DOHH2 (cell line): ENCODE data around the gene ZNF532.
A peak's percentile ranks its signal among the peaks of the same experiment; 100 is the strongest.

Experiments used
- H3F3A ChIP-seq: fragments of 200-600 bp; sonication (generic), shearing (Covaris generic); 2 replicates; pipeline ENCODE4 v1.6.0; 2016; ENCODE audit warnings: antibody characterized with exemption, mild to moderate bottlenecking; ENCODE audit not compliant: control insufficient read depth, insufficient read depth
- H3K27ac ChIP-seq: fragments of 200-600 bp; sonication (generic); 2 replicates; pipeline ENCODE4 v1.5.1; 2014; ENCODE audit warnings: low read depth, mild to moderate bottlenecking, low read length, moderate library complexity
- H3K27me3 ChIP-seq: fragments of 200-600 bp; sonication (generic); 2 replicates; pipeline ENCODE4 v1.6.1; 2014; ENCODE audit warnings: mild to moderate bottlenecking, low read length, mixed read lengths; ENCODE audit not compliant: control insufficient read depth
- H3K36me3 ChIP-seq: fragments of 200-600 bp; sonication (generic); 2 replicates; pipeline ENCODE4 v1.6.1; 2014; ENCODE audit warnings: mild to moderate bottlenecking, low read length, moderate library complexity, mixed read lengths; ENCODE audit not compliant: control insufficient read depth
- H3K4me1 ChIP-seq: fragments of 200-600 bp; sonication (generic); 2 replicates; pipeline ENCODE4 v1.6.1; 2014; ENCODE audit warnings: mild to moderate bottlenecking, low read length, mixed read lengths; ENCODE audit not compliant: control insufficient read depth
- H3K4me2 ChIP-seq: fragments of 200-600 bp; sonication (generic); 2 replicates; pipeline ENCODE4 v1.6.0; 2014; ENCODE audit warnings: mild to moderate bottlenecking, low read length, moderate library complexity
- H3K4me3 ChIP-seq: fragments of 200-600 bp; sonication (generic); 2 replicates; pipeline ENCODE4 v1.5.1; 2014; ENCODE audit warnings: mild to moderate bottlenecking, low read length, mixed read lengths
- H3K79me2 ChIP-seq: fragments of 200-600 bp; sonication (generic); 2 replicates; pipeline ENCODE4 v1.6.1; 2014; ENCODE audit warnings: mild to moderate bottlenecking, low read length, mixed read lengths; ENCODE audit not compliant: control insufficient read depth
- H3K9me2 ChIP-seq: fragments of 200-600 bp; sonication (generic); replicated peaks from 2 replicates; pipeline ENCODE4 v1.6.1; 2014; ENCODE audit warnings: mild to moderate bottlenecking, low read length, mixed read lengths; ENCODE audit not compliant: control insufficient read depth
- H3K9me3 ChIP-seq: fragments of 200-600 bp; sonication (generic); 2 replicates; pipeline ENCODE4 v1.6.1; 2014; ENCODE audit warnings: antibody characterized with exemption, low read length, mixed read lengths; ENCODE audit not compliant: control insufficient read depth, insufficient read depth
- H4K20me1 ChIP-seq: fragments of 200-600 bp; sonication (generic); 2 replicates; pipeline ENCODE4 v1.6.0; 2014; ENCODE audit warnings: low read depth, mild to moderate bottlenecking, antibody characterized with exemption, low read length, moderate library complexity; ENCODE audit not compliant: control insufficient read depth, insufficient read depth
- EZH2phosphoT487 ChIP-seq: fragments of 200-600 bp; sonication (generic); IDR thresholded peaks from 2 replicates; pipeline ENCODE4 v1.6.1; 2017; ENCODE audit warnings: borderline replicate concordance, mild to moderate bottlenecking, antibody characterized with exemption, low read length, moderate library complexity, mixed read lengths
- TF ChIP-seq, protein P1 (sequence below): fragments of 200-600 bp; sonication (generic); IDR thresholded peaks from one replicate; pipeline ENCODE4 v1.5.1; 2014; ENCODE audit warnings: antibody characterized with exemption, mild to moderate bottlenecking, low read depth, low read length; ENCODE audit not compliant: poor library complexity, severe bottlenecking

Gene ZNF532

DNA sequence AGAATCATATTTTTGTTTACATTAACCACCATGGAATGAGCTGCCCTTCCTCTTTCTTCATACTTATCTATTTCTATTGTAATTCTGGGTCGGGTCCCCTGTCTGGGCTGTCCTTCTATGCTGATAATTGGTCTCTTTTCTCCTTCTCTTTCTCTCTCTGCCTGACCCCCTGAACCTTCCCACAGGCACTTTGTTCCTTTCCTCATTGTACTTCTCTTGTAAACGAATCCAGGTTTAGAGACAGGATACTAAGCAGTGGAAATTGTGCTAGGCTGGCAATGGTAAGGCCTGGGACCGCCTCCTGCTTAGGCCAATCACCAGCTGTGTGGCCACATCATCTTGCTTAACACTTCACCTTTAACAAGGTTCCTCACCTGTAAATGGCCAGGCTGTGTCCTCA lies 137.0 kb downstream of the ZNF532 start:
- no peaks in the 10 kb centered on the region for H3K27me3 ChIP-seq

DNA sequence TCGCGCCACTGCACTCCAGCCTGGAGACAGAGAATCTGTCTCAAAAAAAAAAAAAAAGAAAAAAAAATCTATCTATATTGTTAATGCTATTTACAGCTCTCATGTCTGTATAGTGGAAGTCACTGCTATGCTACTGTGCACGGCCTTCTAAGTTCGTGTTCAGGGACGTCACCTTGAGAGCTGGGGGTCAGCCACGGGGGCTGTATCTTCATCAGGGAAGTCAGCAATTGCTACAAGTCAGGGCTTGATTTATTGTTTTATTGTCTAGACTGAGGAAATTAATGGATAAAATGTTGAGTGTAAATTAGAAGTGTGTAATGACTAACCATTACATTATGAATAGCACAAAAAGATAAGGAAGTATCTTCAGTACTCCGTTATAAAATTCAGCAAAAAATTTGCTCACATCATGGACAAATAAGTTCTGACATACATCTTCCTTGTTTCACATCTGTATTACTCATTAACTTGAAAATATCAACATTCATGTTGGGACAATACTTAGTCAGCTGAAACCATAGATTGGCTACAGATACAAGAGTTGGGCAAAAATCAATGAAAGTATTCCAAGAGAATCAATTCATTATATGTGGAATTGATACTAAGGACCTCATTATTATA lies 138.4 kb downstream of the ZNF532 start:
- Histone ChIP-seq H3K79me2 (no peaks in the 10 kb centered on the region), H3F3A (no peaks in the 10 kb centered on the region; the same call in 1 of the 2 replicates), H3K4me2 (no peak overlapping the region), H3K36me3 (no peaks in the 10 kb centered on the region), H3K9me3 (no peaks in the 10 kb centered on the region), H3K4me1 (peaks cover 42% of the 10 kb centered on the region), H3K27ac (no peak overlapping the region), H3K27me3 (no peaks in the 10 kb centered on the region), H3K9me2 (no peaks in the 10 kb centered on the region), H4K20me1 (no peaks in the 10 kb centered on the region), H3K4me3 (no peak overlapping the region)
- TF ChIP-seq EZH2phosphoT487 = no peak
- TF ChIP-seq, protein P1, sequence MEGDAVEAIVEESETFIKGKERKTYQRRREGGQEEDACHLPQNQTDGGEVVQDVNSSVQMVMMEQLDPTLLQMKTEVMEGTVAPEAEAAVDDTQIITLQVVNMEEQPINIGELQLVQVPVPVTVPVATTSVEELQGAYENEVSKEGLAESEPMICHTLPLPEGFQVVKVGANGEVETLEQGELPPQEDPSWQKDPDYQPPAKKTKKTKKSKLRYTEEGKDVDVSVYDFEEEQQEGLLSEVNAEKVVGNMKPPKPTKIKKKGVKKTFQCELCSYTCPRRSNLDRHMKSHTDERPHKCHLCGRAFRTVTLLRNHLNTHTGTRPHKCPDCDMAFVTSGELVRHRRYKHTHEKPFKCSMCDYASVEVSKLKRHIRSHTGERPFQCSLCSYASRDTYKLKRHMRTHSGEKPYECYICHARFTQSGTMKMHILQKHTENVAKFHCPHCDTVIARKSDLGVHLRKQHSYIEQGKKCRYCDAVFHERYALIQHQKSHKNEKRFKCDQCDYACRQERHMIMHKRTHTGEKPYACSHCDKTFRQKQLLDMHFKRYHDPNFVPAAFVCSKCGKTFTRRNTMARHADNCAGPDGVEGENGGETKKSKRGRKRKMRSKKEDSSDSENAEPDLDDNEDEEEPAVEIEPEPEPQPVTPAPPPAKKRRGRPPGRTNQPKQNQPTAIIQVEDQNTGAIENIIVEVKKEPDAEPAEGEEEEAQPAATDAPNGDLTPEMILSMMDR = no peak

More for the DNA sequence above, 137.0 kb downstream of the ZNF532 start:
- Histone ChIP-seq H3K79me2 (no peaks in the 10 kb centered on the region), H3K9me3 (no peaks in the 10 kb centered on the region), H3K9me2 (no peaks in the 10 kb centered on the region), H3K36me3 (no peaks in the 10 kb centered on the region), H3K4me2 (no peak overlapping the region), H4K20me1 (no peaks in the 10 kb centered on the region), H3K4me1 (peaks cover 41% of the 10 kb centered on the region), H3K4me3 (no peak overlapping the region), H3F3A (no peaks in the 10 kb centered on the region; the same call in 1 of the 2 replicates), H3K27ac (no peak overlapping the region)
- TF ChIP-seq EZH2phosphoT487 = no peak
- TF ChIP-seq, protein P1 = no peak

DNA sequence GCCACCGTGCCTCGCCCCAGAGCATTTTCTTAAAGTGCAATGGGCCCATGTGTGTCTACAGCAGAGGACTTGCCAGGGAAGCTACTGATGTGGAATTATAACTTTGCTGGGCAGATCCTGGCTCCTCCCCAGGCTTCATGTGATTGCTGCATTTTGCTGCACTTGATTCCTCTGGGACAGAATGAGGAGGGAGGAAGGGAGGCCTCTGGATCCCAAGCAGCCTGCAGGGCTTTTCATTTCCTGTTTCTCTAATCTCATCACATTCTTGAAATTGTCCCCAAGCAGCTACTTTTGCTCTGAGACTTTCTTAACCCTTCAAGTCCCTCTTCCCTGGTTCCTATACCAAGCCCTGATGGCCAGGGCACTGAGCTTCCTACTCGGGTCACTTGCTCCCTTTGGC lies 140.6 kb downstream of the ZNF532 start:
- Histone ChIP-seq H4K20me1 (no peaks in the 10 kb centered on the region), H3F3A (no peaks in the 10 kb centered on the region; the same call in 1 of the 2 replicates), H3K79me2 (no peaks in the 10 kb centered on the region), H3K27me3 (no peaks in the 10 kb centered on the region), H3K27ac (no peak overlapping the region), H3K36me3 (no peaks in the 10 kb centered on the region), H3K9me3 (no peaks in the 10 kb centered on the region), H3K4me1 (peaks cover 20% of the 10 kb centered on the region), H3K9me2 (no peaks in the 10 kb centered on the region), H3K4me2 (peak overlapping the region; percentile 8; the same call in 1 of the 2 replicates), H3K4me3 (no peak overlapping the region)
- TF ChIP-seq, protein P1 = no peak
- no peak for TF ChIP-seq EZH2phosphoT487
